CD14-positive monocyte (primary cell): Measurements from ENCODE around the gene ISY1. TPM values are rescaled to one million over a fixed set of nuclear protein-coding genes. Genes with fewer than 3 reads are reported as not detected.

ENCODE experiments used
- DNase-seq, 3 donors: peaks; one replicate each; pipeline ENCODE4 v3.0.0-alpha.2; 2011 to 2022
- H2AFZ ChIP-seq: 2 replicates; pipeline ENCODE4 v1.6.0; 2012; ENCODE audit warnings: mild to moderate bottlenecking, low read depth, low read length, inconsistent platforms; ENCODE audit not compliant: insufficient read depth, poor library complexity, severe bottlenecking
- H3K27ac ChIP-seq, 2 donors: 1 replicate in 1 of 2; 2 replicates in 1 of 2; pipeline ENCODE4 v1.5.1; 2012 to 2013; ENCODE audit warnings: low read length in 2 of 2, control low read depth in 1 of 2, inconsistent platforms in 1 of 2, low read depth in 1 of 2, mild to moderate bottlenecking in 1 of 2
- H3K27me3 ChIP-seq, 2 donors: one replicate each; pipeline versions ENCODE4 v1.6.0 to v1.6.1; 2011 to 2013; ENCODE audit warnings: low read length in 2 of 2; ENCODE audit not compliant: control insufficient read depth in 2 of 2, insufficient read depth in 2 of 2
- H3K36me3 ChIP-seq, 2 donors: replicated peaks in 1 of 2; 1 replicate in 1 of 2; 2 replicates in 1 of 2; pipeline versions ENCODE4 v1.5.1 to v1.6.1; 2012 to 2013; ENCODE audit warnings: low read length in 2 of 2, control low read depth in 1 of 2, inconsistent platforms in 1 of 2, mild to moderate bottlenecking in 1 of 2; ENCODE audit not compliant: insufficient read depth in 2 of 2, control insufficient read depth in 1 of 2
- H3K4me1 ChIP-seq, 2 donors: 1 replicate in 1 of 2; 2 replicates in 1 of 2; pipeline versions ENCODE4 v1.5.1 to v1.6.1; 2012 to 2013; ENCODE audit warnings: low read length in 2 of 2, control low read depth in 1 of 2, inconsistent platforms in 1 of 2, mild to moderate bottlenecking in 1 of 2, moderate library complexity in 1 of 2; ENCODE audit not compliant: insufficient read depth in 2 of 2, control insufficient read depth in 1 of 2
- H3K4me2 ChIP-seq: replicated peaks from 2 replicates; pipeline ENCODE3; 2012; ENCODE audit warnings: low read length, moderate library complexity, mild to moderate bottlenecking; ENCODE audit not compliant: poor library complexity, severe bottlenecking; ENCODE audit errors: extremely low read depth
- H3K4me3 ChIP-seq, 3 experiments: fragments of 200-600 bp in 1 of 3; sonication (generic) in 1 of 3; replicated peaks in 1 of 3; 1 replicate in 2 of 3; 2 replicates in 1 of 3; pipeline ENCODE4 v1.5.1; 2011 to 2013; ENCODE audit warnings: low read length in 3 of 3, mild to moderate bottlenecking in 3 of 3, control low read depth in 2 of 3, low read depth in 2 of 3, inconsistent platforms in 1 of 3, moderate library complexity in 1 of 3
- H3K79me2 ChIP-seq: 2 replicates; pipeline ENCODE4 v1.6.0; 2012; ENCODE audit warnings: mild to moderate bottlenecking, control low read depth, inconsistent platforms, low read length, moderate library complexity; ENCODE audit not compliant: insufficient read depth
- H3K9ac ChIP-seq: 2 replicates; pipeline ENCODE4 v1.6.0; 2017; ENCODE audit warnings: low read length, mild to moderate bottlenecking; ENCODE audit not compliant: insufficient read depth, poor library complexity, severe bottlenecking
- H3K9me3 ChIP-seq, 2 donors: replicated peaks in 1 of 2; 1 replicate in 1 of 2; 2 replicates in 1 of 2; pipeline versions ENCODE4 v1.5.1 to v1.6.1; 2012 to 2013; ENCODE audit warnings: low read length in 2 of 2, control low read depth in 1 of 2; ENCODE audit not compliant: control insufficient read depth in 1 of 2, insufficient read depth in 1 of 2
- H4K20me1 ChIP-seq: 2 replicates; pipeline ENCODE4 v1.6.0; 2012; ENCODE audit warnings: mild to moderate bottlenecking, low read length, control low read depth, moderate library complexity; ENCODE audit not compliant: insufficient read depth
- H3K27ac Mint-ChIP-seq, 7 donors: one replicate each; pipeline ENCODE4 v1.8.0; 2020; ENCODE audit warnings: mild to moderate bottlenecking in 7 of 7, mixed read lengths in 7 of 7, moderate library complexity in 6 of 7, inconsistent platforms in 2 of 7
- H3K27me3 Mint-ChIP-seq, 3 donors: one replicate each; pipeline ENCODE4 v1.8.0; 2021 to 2022; ENCODE audit warnings: low read depth in 3 of 3, mild to moderate bottlenecking in 3 of 3, mixed read lengths in 3 of 3, moderate library complexity in 3 of 3, inconsistent platforms in 1 of 3
- H3K36me3 Mint-ChIP-seq, 2 donors: one replicate each; pipeline ENCODE4 v1.8.0; 2020; ENCODE audit warnings: mixed read lengths in 2 of 2, inconsistent platforms in 1 of 2, mild to moderate bottlenecking in 1 of 2
- H3K4me1 Mint-ChIP-seq: one replicate; pipeline ENCODE4 v1.8.0; 2020; ENCODE audit warnings: mild to moderate bottlenecking, mixed read lengths
- H3K4me3 Mint-ChIP-seq, 2 donors: one replicate each; pipeline ENCODE4 v1.8.0; 2020; ENCODE audit warnings: mild to moderate bottlenecking in 2 of 2, mixed read lengths in 2 of 2, moderate library complexity in 1 of 2
- H3K9me3 Mint-ChIP-seq, 7 donors: one replicate each; pipeline ENCODE4 v1.8.0; 2020 to 2022; ENCODE audit warnings: mixed read lengths in 7 of 7, mild to moderate bottlenecking in 6 of 7, moderate library complexity in 6 of 7, inconsistent platforms in 2 of 7
- CTCF ChIP-seq: fragments of 200-600 bp; IDR thresholded peaks from one replicate; pipeline ENCODE4 v1.8.0; 2022; ENCODE audit warnings: antibody characterized with exemption, mild to moderate bottlenecking
- WGBS: methylation state at CpG from one replicate; pipeline ENCODE4 v1.1.5; 2013; ENCODE audit warnings: missing lambda C conversion rate; ENCODE audit not compliant: insufficient coverage; 5-methylcytosine and 5-hydroxymethylcytosine counted together
- intact Hi-C, 2 donors: fragments of 100-400 bp; cut with micrococcal nuclease; formaldehyde crosslinking; loops; one replicate each; pipeline versions ENCODE4 v1.15.0 to v1.15.1; 2023
- polyA plus RNA-seq, 3 donors: library from polyadenylated mRNA; depleted of rRNA in 1 of 3; unstranded in 2 of 3; stranded (reverse) in 1 of 3; fragments of 300-500 nt in 2 of 3; fragments of >200 nt in 1 of 3; fragmentation: Illumina TruSeq in 2 of 3; gene quantifications; 1 replicate in 2 of 3; 2 replicates in 1 of 3; pipeline ENCODE4 v1.2.3, GENCODE V29; 2012 to 2021

Gene ISY1
- polyA plus RNA-seq, 3 donors: 25.2 to 70.7 (median 67.9) TPM

- Mint-ChIP-seq H3K36me3 (peaks cover 52 to 64% of the 10 kb centered on the region in 2 donors), H3K9me3 (peaks cover 0 to 4% (median 0%) of the 10 kb centered on the region in 7 donors), H3K4me1 (peaks cover 49% of the 10 kb centered on the region), H3K4me3 (no peak overlapping the region), H3K27me3 (peaks cover 0 to 4% (median 3%) of the 10 kb centered on the region in 3 donors), H3K27ac (no peak overlapping the region)
- H3K9me3 ChIP-seq: no peaks in the 10 kb centered on the region
- H3K9ac ChIP-seq: no peak overlapping the region
- peaks cover 74% of the 10 kb centered on the region for H3K79me2 ChIP-seq
- intact Hi-C loops: no loop called here
- H3K4me3 ChIP-seq: no peak overlapping the region
- no peak overlapping the region for H2AFZ ChIP-seq
- no peak overlapping the region for H3K4me2 ChIP-seq
- H3K27ac ChIP-seq: no peak overlapping the region
- peaks cover 24 to 36% of the 10 kb centered on the region in 2 donors for H3K4me1 ChIP-seq
- no peak for DNase-seq
- H4K20me1 ChIP-seq: peaks cover 84% of the 10 kb centered on the region
- H3K27me3 ChIP-seq: no peaks in the 10 kb centered on the region
- H3K36me3 ChIP-seq: peaks cover 30 to 58% of the 10 kb centered on the region in 2 donors
- TF ChIP-seq CTCF: no peak
Observed at GRCh38 chr3:129117134-129117533, 43.7 kb downstream of the ISY1 start.

- H3K27ac Mint-ChIP-seq: peak overlapping the region in 6 of 7 donors; percentile 46 to 85 (median 60)
- Histone ChIP-seq H3K9me3 (no peaks in the 10 kb centered on the region), H3K36me3 (peaks cover 30 to 64% of the 10 kb centered on the region in 2 donors), H3K27me3 (no peaks in the 10 kb centered on the region), H3K4me3 (no peak overlapping the region), H3K27ac (no peak overlapping the region), H4K20me1 (peaks cover 88% of the 10 kb centered on the region), H3K4me1 (peaks cover 24 to 31% of the 10 kb centered on the region in 2 donors), H3K4me2 (no peak overlapping the region), H3K79me2 (peaks cover 78% of the 10 kb centered on the region), H3K9ac (no peak overlapping the region), H2AFZ (no peak overlapping the region)
- H3K4me3 Mint-ChIP-seq: no peak overlapping the region
- peaks cover 47% of the 10 kb centered on the region for H3K4me1 Mint-ChIP-seq
- TF ChIP-seq CTCF: no peak
- H3K27me3 Mint-ChIP-seq: peaks cover 0 to 4% (median 3%) of the 10 kb centered on the region in 3 donors
- 69% methylated on average over 5 of the region's 5 CpGs for WGBS
- H3K9me3 Mint-ChIP-seq: peaks cover 0 to 4% (median 0%) of the 10 kb centered on the region in 7 donors
- intact Hi-C loops: no loop called here
- H3K36me3 Mint-ChIP-seq: peaks cover 52 to 70% of the 10 kb centered on the region in 2 donors
- no peak for DNase-seq
Observed at GRCh38 chr3:129116482-129116946, 44.3 kb downstream of the ISY1 start.
